ENCODE results near the gene KDM7A. TPM values are rescaled to one million over a fixed set of nuclear protein-coding genes. Genes with fewer than 3 reads are reported as not detected.
A peak's percentile ranks its signal among the peaks of the same experiment; 100 is the strongest.

The KDM7A gene
- total and polyA plus RNA-seq, 9 of the 15 experiments (the other 6 are each of a cell fraction or from before 2014, with no cell fraction given), result 0.90 to 8.4 (median 7.0) TPM

DNA sequence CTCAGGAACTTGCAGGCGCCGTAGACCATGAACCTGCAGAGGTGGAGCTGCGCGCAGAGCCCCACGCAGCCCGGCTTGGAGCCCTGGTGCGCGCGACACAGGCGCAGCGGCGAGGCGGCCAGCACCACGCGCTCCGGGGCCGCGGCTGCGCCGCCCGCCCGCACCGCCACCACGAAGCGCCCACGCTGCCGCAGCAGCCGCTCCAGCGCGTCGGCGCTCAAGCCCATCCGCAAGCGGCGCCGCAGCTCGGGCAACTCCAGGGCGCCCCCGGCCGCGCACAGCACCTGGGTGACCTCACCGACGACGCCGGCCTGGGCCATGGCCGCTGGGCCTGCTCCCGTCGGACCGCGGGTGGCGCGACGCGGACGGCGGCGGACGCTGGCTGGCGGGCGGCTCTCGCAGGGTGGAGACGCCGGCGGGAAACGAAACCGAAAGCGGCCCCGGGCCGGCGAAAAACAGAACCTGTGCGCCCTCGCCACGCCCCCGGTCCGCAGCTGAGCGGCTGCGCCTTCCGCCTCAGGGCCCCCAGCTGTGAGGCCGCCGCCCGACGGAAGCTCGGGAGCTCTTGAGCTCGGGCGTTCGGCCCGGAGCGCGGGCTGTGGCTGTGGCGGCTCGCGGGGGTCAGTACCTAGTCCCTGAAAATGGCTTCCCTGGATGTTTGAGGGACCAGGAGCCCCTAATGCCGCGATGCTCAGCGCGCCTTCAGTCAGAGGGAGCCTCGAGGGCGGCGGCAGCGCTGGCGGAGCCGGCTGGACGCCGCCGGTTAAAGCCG lies 114.1 kb downstream of the KDM7A start, which contains the start of gene PARP12 (continued):
- TF ChIP-seq, protein P1, sequence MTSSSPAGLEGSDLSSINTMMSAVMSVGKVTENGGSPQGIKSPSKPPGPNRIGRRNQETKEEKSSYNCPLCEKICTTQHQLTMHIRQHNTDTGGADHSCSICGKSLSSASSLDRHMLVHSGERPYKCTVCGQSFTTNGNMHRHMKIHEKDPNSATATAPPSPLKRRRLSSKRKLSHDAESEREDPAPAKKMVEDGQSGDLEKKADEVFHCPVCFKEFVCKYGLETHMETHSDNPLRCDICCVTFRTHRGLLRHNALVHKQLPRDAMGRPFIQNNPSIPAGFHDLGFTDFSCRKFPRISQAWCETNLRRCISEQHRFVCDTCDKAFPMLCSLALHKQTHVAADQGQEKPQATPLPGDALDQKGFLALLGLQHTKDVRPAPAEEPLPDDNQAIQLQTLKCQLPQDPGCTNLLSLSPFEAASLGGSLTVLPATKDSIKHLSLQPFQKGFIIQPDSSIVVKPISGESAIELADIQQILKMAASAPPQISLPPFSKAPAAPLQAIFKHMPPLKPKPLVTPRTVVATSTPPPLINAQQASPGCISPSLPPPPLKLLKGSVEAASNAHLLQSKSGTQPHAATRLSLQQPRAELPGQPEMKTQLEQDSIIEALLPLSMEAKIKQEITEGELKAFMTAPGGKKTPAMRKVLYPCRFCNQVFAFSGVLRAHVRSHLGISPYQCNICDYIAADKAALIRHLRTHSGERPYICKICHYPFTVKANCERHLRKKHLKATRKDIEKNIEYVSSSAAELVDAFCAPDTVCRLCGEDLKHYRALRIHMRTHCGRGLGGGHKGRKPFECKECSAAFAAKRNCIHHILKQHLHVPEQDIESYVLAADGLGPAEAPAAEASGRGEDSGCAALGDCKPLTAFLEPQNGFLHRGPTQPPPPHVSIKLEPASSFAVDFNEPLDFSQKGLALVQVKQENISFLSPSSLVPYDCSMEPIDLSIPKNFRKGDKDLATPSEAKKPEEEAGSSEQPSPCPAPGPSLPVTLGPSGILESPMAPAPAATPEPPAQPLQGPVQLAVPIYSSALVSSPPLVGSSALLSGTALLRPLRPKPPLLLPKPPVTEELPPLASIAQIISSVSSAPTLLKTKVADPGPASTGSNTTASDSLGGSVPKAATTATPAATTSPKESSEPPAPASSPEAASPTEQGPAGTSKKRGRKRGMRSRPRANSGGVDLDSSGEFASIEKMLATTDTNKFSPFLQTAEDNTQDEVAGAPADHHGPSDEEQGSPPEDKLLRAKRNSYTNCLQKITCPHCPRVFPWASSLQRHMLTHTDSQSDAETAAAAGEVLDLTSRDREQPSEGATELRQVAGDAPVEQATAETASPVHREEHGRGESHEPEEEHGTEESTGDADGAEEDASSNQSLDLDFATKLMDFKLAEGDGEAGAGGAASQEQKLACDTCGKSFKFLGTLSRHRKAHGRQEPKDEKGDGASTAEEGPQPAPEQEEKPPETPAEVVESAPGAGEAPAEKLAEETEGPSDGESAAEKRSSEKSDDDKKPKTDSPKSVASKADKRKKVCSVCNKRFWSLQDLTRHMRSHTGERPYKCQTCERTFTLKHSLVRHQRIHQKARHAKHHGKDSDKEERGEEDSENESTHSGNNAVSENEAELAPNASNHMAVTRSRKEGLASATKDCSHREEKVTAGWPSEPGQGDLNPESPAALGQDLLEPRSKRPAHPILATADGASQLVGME (CRISPR knock-in tag; IDR thresholded peaks at IDR 0.05), result peak; percentile 65; the same call in 1 of the 2 replicates
- TF ChIP-seq ZNF699 (CRISPR knock-in tag; IDR thresholded peaks at IDR 0.05; ENCODE audit: insufficient replicate concordance) (no peak), ZNF324 (CRISPR knock-in tag; IDR thresholded peaks at IDR 0.05) (no peak), LCOR (CRISPR knock-in tag; IDR thresholded peaks at IDR 0.05) (0 out of 2 replicates have a peak, but pooled peaks have one; percentile 74), FOS (IDR thresholded peaks at IDR 0.05; ENCODE audit: extremely low read depth, insufficient read length) (no peak), TFE3 (CRISPR knock-in tag; IDR thresholded peaks at IDR 0.05) (no peak), ZBTB11 (CRISPR knock-in tag; IDR thresholded peaks at IDR 0.05) (peak in 1 of 3 experiments; percentile 68; a peak in 2 of 6 replicates), POLR2AphosphoS5 (IDR thresholded peaks at IDR 0.05; ENCODE audit: control insufficient read depth, insufficient read depth, low read depth, low read length) (peak; percentile 69), ARID3B (CRISPR knock-in tag; IDR thresholded peaks at IDR 0.05; ENCODE audit: borderline replicate concordance) (0 out of 2 replicates have a peak, but pooled peaks have one; percentile 57), ZEB2 (IDR thresholded peaks at IDR 0.05) (no peak)

Data from K562 (cell line).